Progenitor cell of endocrine pancreas (in vitro differentiated cells): ENCODE results near the gene GALNT2. TPM values are rescaled to one million over a fixed set of nuclear protein-coding genes. Genes with fewer than 3 reads are reported as not detected.

Experiments
- DNase-seq: peaks from one replicate; pipeline ENCODE4 v3.0.0; 2021; ENCODE audit warnings: low spot score; ENCODE audit not compliant: unreplicated experiment
- H3K27ac Mint-ChIP-seq: 2 replicates; pipeline ENCODE4 v1.8.0; 2021; ENCODE audit warnings: mild to moderate bottlenecking, moderate library complexity, mixed read lengths
- H3K27me3 Mint-ChIP-seq: 2 replicates; pipeline ENCODE4 v1.8.0; 2021; ENCODE audit warnings: mixed read lengths
- H3K36me3 Mint-ChIP-seq: 2 replicates; pipeline ENCODE4 v1.8.0; 2022; ENCODE audit warnings: mixed read lengths; ENCODE audit not compliant: insufficient read depth
- H3K4me1 Mint-ChIP-seq: 2 replicates; pipeline ENCODE4 v1.8.0; 2021; ENCODE audit warnings: low read depth, mixed read lengths
- H3K4me3 Mint-ChIP-seq: 2 replicates; pipeline ENCODE4 v1.8.0; 2021; ENCODE audit warnings: low read depth, mild to moderate bottlenecking, moderate library complexity, mixed read lengths
- H3K9me3 Mint-ChIP-seq: 2 replicates; pipeline ENCODE4 v1.8.0; 2021; ENCODE audit warnings: low read depth, mixed read lengths
- total RNA-seq: library from RNA; stranded (reverse); gene quantifications from 2 replicates; pipeline ENCODE4 v1.2.1, GENCODE V29; 2021
- TF ChIP-seq, protein P1 (sequence below): fragments of 200-600 bp; sonication (generic); IDR thresholded peaks from one replicate; pipeline ENCODE4 v1.5.0; 2021; ENCODE audit warnings: antibody characterized with exemption, mild to moderate bottlenecking; ENCODE audit not compliant: unreplicated experiment

GALNT2 gene
- total RNA-seq, 1 donor from 2014 or later: 95.2 TPM

DNA sequence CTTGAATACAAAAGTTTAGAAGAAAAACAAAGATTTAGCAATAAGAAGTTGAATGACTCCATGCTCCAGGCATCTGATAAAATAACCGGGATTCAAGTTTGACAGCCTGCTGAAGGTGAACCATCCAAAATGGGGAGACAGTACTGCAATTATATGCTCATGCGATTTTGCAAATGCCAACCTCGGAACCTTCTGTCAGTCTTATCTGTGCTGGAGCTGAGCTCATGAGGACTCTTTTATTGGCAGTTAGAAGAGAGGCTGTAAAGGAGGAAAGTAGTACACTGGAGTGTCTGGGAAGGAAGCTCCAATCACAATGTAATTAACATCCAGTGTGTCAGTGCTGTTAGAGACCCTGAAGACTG is 170.0 kb downstream of the GALNT2 start:
- Mint-ChIP-seq H3K4me3 (no peak overlapping the region), H3K36me3 (peaks cover 17% of the 10 kb centered on the region), H3K27me3 (no peaks in the 10 kb centered on the region), H3K9me3 (peaks cover 7% of the 10 kb centered on the region), H3K4me1 (no peaks in the 10 kb centered on the region), H3K27ac (no peak overlapping the region)
- no peak for DNase-seq
- TF ChIP-seq, protein P1, sequence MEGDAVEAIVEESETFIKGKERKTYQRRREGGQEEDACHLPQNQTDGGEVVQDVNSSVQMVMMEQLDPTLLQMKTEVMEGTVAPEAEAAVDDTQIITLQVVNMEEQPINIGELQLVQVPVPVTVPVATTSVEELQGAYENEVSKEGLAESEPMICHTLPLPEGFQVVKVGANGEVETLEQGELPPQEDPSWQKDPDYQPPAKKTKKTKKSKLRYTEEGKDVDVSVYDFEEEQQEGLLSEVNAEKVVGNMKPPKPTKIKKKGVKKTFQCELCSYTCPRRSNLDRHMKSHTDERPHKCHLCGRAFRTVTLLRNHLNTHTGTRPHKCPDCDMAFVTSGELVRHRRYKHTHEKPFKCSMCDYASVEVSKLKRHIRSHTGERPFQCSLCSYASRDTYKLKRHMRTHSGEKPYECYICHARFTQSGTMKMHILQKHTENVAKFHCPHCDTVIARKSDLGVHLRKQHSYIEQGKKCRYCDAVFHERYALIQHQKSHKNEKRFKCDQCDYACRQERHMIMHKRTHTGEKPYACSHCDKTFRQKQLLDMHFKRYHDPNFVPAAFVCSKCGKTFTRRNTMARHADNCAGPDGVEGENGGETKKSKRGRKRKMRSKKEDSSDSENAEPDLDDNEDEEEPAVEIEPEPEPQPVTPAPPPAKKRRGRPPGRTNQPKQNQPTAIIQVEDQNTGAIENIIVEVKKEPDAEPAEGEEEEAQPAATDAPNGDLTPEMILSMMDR: no peak

DNA sequence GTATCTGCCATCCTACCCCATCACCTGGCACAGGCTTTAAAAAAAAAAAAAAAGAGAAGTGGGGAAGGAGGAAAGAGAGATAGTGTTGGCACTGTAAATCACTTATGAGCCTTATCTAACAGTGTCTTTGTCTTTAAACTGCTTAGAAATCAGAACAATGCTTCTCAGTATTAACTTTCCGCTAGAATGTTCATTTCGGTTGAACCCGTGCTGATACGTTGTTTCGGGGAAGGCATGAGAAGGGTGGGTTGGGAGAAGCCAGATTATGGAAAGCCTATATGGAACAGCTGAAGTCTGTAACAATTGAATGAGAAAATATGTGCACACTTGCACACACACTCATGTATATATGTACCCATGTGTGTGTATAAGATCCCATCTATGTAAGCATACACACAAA is 170.8 kb downstream of the GALNT2 start:
- Mint-ChIP-seq H3K36me3 (peaks cover 20% of the 10 kb centered on the region), H3K4me1 (no peaks in the 10 kb centered on the region), H3K27me3 (no peaks in the 10 kb centered on the region), H3K9me3 (peaks cover 7% of the 10 kb centered on the region), H3K27ac (no peak overlapping the region), H3K4me3 (no peak overlapping the region)
- DNase-seq: no peak
- TF ChIP-seq, protein P1: no peak

DNA sequence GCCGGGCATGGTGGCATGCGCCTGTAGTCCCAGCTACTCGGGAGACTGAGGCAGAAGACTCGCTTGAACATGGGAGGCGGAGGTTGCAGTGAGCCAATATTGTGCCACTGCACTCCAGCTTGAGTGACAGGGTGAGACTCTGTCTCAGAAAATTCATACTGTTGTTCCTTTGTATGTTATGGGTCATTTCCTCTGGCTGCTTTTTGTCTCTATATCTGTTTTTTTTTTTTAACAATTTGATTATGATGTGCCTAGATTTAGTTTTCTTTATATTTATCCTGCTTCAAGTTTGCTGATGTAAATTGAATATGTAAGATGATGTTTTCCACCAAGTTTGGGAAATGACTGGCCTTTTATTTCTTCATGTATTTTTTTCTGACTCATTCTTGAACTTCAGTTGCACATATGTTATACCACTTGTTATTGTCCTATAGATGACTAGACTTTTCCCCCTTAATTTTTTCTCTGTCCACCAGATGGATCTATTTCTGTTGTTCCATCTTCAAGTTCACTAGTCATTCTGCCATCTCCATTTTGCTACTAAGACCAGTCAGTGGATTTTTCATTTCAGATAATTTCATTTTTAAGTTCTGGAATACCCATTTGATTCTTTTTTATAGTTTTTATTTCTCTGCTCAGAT is 173.5 kb downstream of the GALNT2 start:
- peaks cover 7% of the 10 kb centered on the region for H3K9me3 Mint-ChIP-seq
- no peak for DNase-seq
- TF ChIP-seq, protein P1: no peak
- H3K36me3 Mint-ChIP-seq: peaks cover 21% of the 10 kb centered on the region
- H3K27me3 Mint-ChIP-seq: no peaks in the 10 kb centered on the region
- peaks cover 1% of the 10 kb centered on the region for H3K4me1 Mint-ChIP-seq
- H3K27ac Mint-ChIP-seq: no peak overlapping the region
- H3K4me3 Mint-ChIP-seq: no peak overlapping the region

DNA sequence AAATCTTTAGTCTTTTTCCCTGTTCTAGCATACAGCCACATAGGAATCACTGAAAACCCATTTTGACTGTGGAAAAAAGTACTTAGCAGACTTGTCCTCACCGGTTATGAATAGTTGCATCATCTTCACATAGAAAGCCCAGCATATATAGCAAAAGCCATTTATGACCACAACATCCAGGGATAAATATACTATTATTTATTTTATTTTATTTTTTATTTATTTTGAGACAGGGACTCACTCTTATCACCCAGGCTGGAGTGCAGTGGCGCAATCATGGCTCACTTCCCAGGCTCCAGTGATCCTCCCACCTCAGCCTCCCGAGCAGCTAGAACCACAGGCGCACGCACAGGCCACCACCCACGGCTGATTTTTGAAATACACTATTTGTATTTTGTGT is 175.3 kb downstream of the GALNT2 start:
- Mint-ChIP-seq H3K9me3 (peaks cover 7% of the 10 kb centered on the region), H3K27ac (no peak overlapping the region), H3K27me3 (no peaks in the 10 kb centered on the region), H3K4me1 (peaks cover 3% of the 10 kb centered on the region), H3K36me3 (peaks cover 29% of the 10 kb centered on the region), H3K4me3 (no peak overlapping the region)
- TF ChIP-seq, protein P1: no peak
- DNase-seq: no peak

DNA sequence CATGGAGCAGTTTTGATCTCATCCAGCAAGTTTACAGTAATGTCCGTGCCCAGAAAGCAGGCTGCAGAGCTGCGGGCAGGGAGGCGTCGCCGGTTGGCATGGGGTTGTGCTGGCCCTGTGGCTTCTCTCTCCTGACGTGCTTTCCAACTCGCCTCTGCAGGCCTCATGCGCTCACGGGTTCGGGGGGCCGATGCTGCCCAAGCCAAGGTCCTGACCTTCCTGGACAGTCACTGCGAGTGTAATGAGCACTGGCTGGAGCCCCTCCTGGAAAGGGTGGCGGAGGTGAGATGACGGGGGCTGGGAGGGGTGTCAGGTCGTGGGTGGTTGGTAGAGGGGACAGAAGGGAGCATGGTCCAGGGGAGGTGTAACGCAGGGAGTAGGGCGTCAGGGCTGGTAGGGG is 176.1 kb downstream of the GALNT2 start:
- H3K27me3 Mint-ChIP-seq: no peaks in the 10 kb centered on the region
- TF ChIP-seq, protein P1: no peak
- DNase-seq: no peak
- peaks cover 7% of the 10 kb centered on the region for H3K9me3 Mint-ChIP-seq
- no peak overlapping the region for H3K27ac Mint-ChIP-seq
- no peak overlapping the region for H3K4me3 Mint-ChIP-seq
- H3K4me1 Mint-ChIP-seq: peaks cover 5% of the 10 kb centered on the region
- H3K36me3 Mint-ChIP-seq: peaks cover 27% of the 10 kb centered on the region
